HUDEP-2 (cell line): Measurements from ENCODE around the gene FRMD5.
"Not testable (repeated sequence)": the region's sequence is repeated elsewhere in the genome, so short reads cannot be mapped to it uniquely, and the experiment has no call there.

Experiments used
- DNase-seq, 76 experiments: peaks; one replicate each; lab custom pipeline; 2025; ENCODE audit not compliant: unreplicated experiment in 76 of 76; lab: John Stamatoyannopoulos, UW

The FRMD5 gene

DNA sequence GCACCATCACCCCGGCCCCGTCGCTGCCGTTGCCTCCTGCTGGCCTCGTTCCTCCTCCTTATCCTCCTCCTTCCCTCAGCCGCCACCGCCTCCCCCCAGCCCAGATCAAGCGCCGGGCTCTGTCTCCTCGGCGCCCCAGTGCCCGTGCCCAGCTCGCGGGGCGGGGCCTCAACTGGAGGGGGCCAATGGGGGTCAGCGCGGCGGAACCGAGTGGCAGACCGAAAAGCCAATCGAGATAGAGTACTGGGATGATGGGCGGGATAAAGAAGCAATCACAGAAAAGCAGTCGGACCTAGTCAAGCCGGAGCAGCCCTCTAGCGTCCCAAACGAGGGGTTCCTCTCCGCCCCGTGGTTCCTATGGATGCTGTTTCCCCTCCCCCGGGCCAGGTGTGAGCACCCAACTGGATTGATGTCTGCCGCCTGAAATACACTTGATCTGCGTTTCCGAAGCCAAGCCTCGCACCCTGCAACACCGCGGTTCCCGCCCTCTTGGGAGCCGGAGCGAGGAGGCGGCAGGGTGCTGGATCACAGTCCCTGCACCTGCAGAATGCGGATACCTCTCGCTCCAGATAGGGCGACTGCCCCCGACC, at the start of gene FRMD5:
TSS of gene FRMD5 (minus strand) at position 121 of the 590 bp plus-strand sequence.
- DNase-seq: peak in 62 of 76 experiments; percentile 3 to 78 (median 46)

DNA sequence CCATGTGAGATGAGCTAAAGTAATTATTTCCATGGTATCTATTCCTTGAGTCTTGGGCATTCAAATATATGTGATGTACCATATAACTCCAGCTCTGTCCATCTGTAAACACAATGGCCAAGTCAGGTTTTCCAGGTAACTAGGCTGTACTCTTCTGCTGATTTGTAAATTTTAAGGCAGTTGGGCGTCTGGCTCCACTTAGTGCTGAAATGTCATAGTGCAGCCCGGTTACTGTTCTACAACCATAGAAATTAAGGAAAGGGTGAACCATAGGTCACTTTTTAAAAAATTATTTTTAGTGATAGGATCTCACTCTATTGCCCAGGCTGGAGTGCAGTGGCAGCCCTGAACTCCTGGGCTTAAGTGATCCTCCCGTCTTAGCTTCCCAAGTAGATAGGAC, 48.8 kb upstream of the FRMD5 start:
- no peak for DNase-seq

DNA sequence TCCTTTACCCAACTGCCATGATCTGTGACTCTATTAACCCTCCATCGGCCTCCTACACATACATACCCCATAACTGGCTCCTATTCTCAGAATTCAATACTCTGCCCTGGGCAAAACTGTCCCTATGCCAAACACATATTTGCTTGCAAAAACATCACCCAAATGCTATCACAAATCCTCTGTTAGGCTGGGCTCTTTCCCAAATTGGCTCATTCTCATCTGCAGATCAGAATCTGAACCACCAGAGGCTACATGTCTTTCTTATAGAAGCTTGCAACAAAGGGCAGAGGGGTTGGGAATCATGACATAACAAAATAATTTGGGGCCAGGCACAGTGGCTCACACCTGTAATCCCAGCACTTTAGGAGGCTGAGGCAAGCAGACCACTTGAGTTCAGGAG, 48.1 kb upstream of the FRMD5 start:
- no peak for DNase-seq

DNA sequence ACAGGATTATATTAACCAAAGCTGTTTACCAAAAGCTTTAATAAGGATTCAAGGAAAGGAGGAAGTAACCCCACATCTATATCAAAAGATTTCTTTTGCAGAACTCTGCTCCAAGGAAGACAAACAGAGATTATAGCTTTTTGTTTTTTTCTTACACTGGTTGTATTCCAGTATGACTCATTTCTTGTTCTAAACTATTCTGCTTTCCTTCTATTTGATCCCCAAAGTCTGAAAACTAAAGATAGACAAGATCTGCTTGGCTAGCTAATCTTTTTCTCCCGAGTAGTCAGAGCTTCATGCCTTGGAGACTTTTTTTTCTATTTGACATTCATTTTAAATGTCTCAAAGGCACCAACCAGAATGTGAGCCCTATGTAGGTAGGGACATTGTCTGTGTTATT, 36.8 kb upstream of the FRMD5 start:
- no peak for DNase-seq

DNA sequence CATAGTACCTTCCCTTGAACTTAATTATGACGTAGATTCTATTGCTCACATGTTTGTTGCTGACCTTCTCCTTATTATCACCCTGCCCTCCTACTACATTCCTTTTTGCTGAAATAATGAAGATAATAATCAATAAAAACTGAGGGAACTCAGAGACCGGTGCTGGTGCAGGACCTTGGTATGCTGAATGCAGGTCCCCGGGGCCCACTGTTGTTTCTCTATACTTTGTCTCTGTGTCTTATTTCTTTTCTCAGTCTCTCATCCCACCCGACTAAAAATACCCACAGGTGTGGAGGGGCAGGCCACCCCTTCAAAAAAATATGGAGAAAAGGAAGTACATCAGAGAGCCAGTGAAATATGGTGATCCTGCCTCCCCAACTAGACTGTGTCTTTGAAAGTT, 34.2 kb upstream of the FRMD5 start:
- DNase-seq: not testable (repeated sequence)

DNA sequence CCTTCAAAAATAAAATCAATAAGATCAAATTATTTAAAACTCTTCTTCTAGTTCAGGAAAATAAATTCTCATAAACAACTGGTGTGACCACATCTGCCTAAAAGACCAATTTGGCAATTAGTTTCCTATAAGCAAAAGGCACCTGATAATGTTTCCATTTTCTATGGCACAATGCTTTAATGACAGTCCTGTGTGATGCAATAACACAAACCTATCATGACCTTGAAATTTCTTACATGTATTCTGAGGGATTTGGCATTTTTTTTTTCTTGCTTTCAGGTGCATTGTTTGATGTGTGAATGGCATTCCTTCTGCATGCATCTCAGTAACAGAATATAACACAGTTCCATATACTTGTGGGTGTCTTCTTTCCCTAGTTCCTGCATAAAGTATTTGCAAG, 32.5 kb upstream of the FRMD5 start:
- DNase-seq: no peak

DNA sequence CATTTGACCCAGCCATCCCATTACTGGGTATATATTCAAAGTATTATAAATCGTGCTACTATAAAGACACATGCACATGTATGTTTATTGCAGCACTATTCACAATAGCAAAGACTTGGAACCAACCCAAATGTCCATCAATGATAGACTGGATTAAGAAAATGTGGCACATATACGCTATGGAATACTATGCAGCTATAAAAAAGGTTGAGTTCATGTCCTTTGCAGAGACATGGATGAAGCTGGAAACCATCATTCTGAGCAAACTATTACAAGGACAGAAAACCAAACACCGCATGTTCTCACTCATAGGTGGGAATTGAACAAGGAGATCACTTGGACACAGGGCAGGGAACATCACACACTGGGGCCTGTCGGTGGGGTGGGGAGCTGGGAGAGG, 31.9 kb upstream of the FRMD5 start:
- DNase-seq: not testable (repeated sequence)

DNA sequence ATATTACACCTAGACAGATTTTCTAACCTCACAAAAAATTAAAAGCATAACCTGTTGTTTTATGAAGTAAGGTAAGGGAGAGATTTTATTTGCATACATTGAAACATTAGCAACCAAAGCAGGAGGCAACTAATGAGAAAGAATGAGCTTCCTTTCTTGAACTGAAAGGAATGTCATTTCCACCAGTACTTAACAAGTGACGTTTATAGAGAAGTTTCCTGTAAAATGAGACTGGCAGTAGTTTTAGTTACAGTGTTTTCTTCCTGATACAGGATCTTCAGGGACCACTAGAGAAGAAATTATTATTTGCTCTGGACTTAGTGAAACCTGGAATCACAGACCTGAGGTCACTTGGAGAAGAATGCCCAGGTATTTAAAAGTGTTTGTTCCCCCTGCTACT, 27.4 kb upstream of the FRMD5 start:
- no peak for DNase-seq

DNA sequence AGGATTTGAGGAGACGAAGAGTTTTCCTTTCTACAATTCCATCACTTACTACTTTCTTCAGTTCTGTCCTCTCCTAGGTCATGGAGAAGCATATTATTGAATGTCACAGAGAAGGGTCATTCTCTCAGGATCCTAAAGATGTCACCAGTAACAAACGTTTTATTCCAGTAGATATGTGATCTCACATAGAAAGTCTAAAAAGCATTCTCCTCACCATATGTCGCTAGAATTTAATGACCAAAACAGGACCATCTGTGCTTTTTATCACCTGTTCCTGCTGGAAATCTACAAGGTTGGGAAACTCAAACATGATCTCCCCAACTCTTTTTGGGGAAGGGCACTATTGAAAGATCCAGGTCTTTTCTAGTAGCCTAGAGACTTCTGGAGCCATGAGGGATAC, 24.0 kb upstream of the FRMD5 start:
- DNase-seq: no peak

DNA sequence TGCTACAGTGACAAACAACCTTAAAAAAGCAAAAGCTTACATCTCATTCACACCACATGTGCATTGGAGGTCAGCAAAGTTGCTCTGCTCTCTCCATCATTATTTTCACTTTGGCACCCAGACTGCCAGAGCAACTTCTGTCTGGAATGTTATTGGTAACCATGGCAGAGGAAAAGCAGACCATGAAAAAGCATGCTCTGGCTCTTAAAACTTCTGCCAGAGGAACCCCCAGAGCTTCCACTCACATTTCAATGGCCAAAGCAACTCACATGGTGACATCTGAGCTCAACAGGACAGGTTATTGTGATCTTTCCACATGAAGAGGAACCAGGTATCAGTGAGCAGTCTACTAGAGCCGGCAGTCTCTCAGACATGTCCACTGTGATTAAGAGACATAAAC, 21.9 kb upstream of the FRMD5 start:
- no peak for DNase-seq

DNA sequence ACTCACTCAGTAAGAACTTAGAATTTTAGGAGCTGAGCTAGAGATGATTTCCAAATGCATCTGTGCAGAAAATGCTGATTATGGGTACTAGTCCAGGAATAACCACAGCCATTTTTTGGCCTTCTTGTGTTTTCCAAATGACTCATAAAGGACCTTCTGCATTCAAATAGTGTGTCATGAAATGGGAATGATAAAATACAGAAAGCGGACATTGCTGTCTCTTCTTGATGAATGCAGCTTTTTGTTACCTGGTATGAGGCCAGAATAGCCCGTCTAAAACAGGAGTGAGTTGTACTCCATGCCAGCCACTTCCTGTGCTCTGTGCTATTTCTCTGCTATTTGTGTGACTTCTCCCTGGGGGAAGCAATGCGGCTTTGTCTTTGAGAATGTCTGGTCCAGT, 20.5 kb upstream of the FRMD5 start:
- no peak for DNase-seq

DNA sequence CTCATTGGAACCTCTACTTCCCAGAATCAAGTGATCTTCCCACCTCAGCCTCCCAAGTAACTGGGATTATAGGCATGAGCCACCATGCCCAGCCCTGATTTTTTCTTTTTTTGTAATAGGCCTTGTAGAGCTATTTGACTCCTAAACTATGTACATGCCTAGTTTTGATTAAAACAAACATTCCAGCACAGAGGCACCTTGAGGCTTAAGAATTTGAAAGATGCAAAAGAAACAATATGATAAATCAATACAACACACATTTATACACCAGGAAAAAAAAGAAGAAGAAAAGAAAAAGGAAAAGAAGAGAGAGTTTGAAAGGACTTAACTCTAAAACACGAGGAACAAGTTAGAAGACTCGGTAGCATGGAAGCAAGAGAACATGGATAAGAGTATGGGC, 13.9 kb upstream of the FRMD5 start:
- no peak for DNase-seq

DNA sequence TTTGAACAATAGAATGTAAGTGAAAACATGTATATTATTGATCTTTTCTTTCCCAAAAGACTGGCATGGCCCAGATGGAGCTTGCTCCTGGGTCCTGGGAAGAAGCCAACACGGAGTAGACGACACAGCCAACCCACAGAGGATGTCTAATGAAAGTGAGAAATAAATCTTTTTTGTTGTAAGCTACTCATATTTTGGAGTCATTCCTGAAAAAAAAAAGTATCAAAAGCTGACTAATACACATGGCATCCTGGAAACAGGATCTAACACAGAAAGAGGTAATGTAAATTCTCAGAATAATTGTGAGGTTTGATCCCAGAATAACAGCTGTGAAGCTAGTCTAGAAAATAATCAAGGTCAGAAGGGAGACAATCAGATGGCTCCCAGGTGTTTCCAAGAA, 12.6 kb upstream of the FRMD5 start:
- DNase-seq: no peak

DNA sequence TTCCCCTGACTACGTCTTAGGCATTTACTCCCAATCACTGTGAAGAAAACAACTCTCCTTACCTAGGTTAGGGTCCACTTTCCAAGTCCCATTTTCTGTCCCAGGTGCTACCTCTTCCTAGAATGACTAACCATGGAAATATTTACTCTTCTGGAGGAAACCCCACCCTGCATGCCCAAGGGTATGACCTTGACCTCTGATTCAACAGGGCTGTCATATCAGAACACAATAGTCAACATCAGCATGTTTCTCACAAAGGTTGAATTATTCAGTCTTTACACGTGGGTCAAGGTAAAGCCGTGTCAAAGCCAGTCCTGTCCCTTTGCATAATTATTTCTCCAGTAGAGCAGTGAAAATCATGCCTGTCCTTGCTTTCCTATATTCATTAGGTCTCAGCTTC, 4.3 kb upstream of the FRMD5 start:
- DNase-seq: no peak

DNA sequence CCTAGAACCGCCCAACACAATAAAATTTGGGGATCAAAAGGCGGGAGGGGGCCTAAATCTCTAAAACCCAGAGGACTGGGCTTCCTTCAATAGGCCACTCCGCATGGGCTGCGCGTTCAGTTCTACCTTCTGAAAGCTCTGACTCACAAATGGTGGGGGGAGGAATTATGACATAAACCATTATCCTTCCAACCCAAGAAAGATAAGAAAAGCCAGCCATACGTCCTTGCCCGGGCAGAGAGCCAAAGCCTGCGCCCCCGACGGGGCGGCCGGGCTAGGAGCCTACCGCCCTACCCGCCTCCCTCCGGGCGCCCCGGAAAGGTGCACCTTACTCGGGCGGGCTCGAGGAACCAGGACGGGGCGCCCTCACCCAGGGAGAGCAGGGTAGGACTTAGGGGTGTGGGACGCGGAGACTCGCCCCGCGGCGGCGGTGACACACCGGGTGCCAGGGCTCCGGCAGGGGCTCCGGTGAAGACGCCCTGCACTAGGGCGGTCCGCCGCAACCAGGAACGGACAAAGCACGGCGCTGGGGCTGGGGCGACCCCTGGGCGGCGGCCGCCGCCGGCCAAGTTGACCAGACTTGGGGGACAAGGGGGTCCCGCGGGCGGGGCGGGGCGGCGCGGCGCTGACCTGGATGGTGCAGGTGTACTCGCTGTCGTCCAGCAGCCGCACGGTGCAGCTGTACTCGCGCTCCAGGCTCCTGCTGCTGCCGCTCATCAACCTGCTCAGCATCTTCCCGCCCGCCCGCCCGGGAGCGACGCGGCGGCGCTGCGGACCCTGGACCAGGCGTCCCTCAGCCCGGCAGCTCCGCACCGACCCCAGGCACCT, 534 bp downstream of the FRMD5 start:
- DNase-seq: peak in 52 of 76 experiments; percentile 3 to 57 (median 28)

DNA sequence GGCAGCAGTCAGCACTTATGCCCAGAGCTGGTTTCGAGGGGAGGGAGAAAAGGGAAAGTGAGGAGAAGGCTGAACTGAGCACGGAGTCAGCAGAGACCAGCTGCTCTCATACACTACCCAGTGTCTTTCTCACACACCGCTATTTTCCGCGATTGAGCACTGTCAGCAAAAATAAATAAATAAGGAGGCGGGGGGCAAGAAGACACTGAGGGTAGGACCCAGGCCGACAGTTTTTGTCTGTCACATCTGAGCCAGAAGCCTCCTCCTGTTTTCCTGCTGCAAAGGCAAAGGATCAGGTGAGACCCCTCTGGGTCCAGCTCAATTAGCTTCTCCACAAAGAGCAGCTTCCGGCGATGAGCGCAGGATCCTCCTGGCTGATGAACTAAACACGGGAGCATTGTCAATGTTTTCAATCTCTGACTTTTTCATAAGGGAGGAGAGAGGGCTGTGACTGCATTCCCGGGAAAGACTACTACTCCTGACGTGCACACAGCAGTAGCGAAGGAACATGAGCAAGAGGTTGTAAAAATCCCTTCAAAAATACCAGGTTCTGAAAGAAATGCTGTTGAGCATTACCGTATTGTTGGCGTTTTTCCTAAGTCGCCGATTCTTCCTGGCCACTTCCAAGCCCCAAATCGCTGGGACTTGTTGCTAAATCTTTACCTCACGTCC, 1.3 kb downstream of the FRMD5 start:
- no peak for DNase-seq

DNA sequence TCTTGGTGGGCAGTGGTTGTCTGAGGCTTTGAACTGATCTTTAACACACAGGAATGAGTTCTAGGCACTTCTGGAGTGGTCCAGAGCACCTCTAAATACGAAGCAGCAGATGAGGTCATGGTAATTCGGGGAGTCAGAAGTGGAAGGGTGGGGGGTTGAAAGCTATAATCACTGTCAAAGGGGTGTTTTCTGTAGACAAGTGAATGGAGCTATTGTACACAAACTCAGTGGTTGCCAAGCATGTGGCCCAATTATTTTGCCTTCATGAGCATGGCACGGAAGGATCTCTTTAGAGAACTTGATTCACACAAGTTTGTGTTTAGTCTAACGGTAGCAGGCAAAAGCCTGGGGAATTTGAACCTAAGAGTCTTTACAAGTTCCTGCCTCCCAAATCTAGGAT, 6.3 kb downstream of the FRMD5 start:
- no peak for DNase-seq

DNA sequence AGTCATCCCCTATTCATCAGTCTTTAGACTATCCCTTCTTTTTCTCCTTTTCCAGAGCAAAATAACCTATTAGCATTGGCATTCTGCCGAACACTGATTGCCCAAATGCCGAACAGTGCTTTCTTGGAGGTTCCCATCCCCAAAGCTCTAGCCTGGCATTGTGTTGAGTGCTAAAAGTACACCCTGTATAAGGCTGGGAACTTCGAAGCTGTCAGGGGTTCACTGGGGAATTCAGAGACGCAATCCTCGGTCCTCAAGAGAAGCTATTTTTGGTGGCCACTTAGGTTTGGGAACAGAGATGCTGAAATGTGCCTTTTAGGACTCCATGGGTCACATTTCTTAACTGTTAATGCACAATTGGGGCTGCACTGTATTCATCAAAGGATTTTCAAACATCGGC, 8.4 kb downstream of the FRMD5 start:
- DNase-seq: no peak

DNA sequence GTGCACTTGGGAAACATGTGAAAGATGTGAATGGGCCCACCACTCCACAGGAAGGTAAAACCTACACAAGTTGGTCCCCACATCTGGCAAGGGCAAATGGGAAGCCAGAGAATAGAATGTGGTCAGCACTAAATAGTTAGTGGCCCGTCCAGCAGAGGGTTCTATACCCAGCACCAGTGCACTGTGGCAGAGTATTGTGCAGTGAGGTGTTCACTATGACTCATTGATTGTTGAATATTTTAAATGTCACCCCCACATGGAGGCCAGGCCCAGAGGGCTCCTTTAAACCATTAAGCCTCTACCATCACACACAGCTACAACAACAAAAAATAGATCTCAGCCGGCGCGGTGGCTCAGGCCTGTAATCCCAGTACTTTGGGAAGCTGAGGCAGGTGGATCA, 11.7 kb downstream of the FRMD5 start:
- no peak for DNase-seq

DNA sequence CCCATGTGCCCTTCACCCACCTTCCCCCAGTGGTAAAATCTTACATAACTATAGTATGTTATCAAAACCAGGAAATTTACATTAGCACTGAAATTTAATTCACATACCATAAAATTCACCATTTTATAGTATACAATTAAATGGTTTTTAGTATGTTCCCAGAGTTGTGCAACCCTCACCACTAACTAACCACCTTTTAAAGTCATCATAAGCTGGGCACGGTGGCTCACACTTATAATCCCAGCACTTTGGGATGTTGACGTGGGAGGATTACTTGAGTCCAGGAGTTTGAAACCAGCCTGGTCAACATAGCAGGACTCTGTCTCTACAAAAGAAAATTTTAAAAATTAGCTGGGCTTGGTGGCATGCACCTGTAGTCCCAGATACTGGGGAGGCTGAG, 13.7 kb downstream of the FRMD5 start:
- DNase-seq: no peak

DNA sequence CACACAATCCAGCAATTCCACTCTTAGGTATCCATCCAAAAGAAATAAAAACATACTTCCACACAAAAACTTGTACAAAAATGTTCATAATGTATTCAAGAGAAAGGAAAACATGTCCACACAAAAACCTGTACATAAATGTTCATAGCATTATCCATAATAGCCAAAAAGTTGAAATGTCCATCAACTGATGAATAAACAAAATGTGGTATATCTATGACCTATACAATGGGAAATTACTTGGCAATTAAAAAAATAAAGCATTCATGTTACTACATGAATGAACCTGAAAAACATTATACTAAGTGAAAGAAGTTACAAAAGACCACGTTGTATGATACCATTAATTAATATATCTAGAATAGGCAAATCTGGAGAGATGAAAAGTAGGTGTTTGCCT, 17.9 kb downstream of the FRMD5 start:
- DNase-seq: no peak

DNA sequence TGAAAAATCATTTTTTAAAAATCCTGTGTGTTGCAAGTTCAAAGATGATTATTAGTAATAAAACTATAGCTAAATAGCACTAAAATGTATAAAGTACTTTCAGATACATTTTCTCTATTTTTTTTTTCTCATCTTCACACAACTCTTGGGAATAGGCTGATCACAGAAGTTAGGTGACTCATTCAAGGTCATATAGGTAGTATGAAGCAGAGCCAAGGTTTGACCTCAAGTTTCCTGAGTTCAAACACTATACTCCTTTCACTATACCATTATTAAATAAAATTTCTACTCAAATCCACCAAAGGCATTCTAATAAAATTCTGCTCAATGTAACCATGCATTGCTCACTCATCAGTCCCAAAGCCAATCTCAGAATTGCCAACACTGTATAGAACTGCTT, 21.3 kb downstream of the FRMD5 start:
- no peak for DNase-seq
